Fibroblast of peridontal ligament (primary cell): Measurements from ENCODE around the gene NCBP2.

Experiments used
- DNase-seq: peaks from one replicate; pipeline ENCODE4 v3.0.0-alpha.2; 2010; ENCODE audit errors: extremely low read depth

The NCBP2 gene

GRCh38 chr3:196941729-196942225 is 551 bp downstream of the NCBP2 start:
- DNase-seq = peak; percentile 47

GRCh38 chr3:196938576-196938975 is 3.8 kb downstream of the NCBP2 start:
- DNase-seq = no peak

- peak; percentile 67 for DNase-seq
These were observed 4.2 kb downstream of the NCBP2 start for GRCh38 chr3:196938124-196938523.

- no peak for DNase-seq
These were observed 6.0 kb downstream of the NCBP2 start for GRCh38 chr3:196936288-196936687.

- DNase-seq = no peak
These were observed 9.7 kb downstream of the NCBP2 start for GRCh38 chr3:196932600-196932999.

- DNase-seq = no peak
These were observed 10.3 kb downstream of the NCBP2 start for GRCh38 chr3:196931828-196932587.

GRCh38 chr3:196931157-196931556 is 11.2 kb downstream of the NCBP2 start:
- no peak for DNase-seq

- DNase-seq = no peak
These were observed 14.5 kb downstream of the NCBP2 start for GRCh38 chr3:196927571-196928453.

- DNase-seq = no peak
These were observed 21.6 kb downstream of the NCBP2 start for GRCh38 chr3:196920733-196921132.

- DNase-seq = no peak
These were observed 23.4 kb downstream of the NCBP2 start for GRCh38 chr3:196918968-196919367.

GRCh38 chr3:196916995-196917394 is 25.3 kb downstream of the NCBP2 start:
- no peak for DNase-seq

- DNase-seq = no peak
These were observed 26.1 kb downstream of the NCBP2 start for GRCh38 chr3:196916221-196916620.

GRCh38 chr3:196915375-196915774 is 27.0 kb downstream of the NCBP2 start:
- DNase-seq = no peak

GRCh38 chr3:196914866-196915265 is 27.5 kb downstream of the NCBP2 start:
- no peak for DNase-seq

GRCh38 chr3:196903740-196904139 is 38.6 kb downstream of the NCBP2 start:
- DNase-seq = no peak

GRCh38 chr3:196902296-196902695 is 40.0 kb downstream of the NCBP2 start:
- no peak for DNase-seq

- no peak for DNase-seq
These were observed 40.6 kb downstream of the NCBP2 start for GRCh38 chr3:196901768-196902167.

GRCh38 chr3:196896229-196896628 is 46.1 kb downstream of the NCBP2 start:
- no peak for DNase-seq

- DNase-seq = no peak
These were observed 47.6 kb downstream of the NCBP2 start for GRCh38 chr3:196894557-196895295.

- DNase-seq = peak; percentile 30
These were observed 52.3 kb downstream of the NCBP2 start for GRCh38 chr3:196889844-196890708.

GRCh38 chr3:196886144-196886543 is 56.2 kb downstream of the NCBP2 start:
- DNase-seq = no peak
